Inflammatory macrophage treated with lipopolysaccharide for 4 hours (primary cell): ENCODE data around the gene SPTB.

Experiments used
- DNase-seq: peaks from one replicate; pipeline ENCODE4 v3.0.0-alpha.2; 2020

SPTB gene

DNA sequence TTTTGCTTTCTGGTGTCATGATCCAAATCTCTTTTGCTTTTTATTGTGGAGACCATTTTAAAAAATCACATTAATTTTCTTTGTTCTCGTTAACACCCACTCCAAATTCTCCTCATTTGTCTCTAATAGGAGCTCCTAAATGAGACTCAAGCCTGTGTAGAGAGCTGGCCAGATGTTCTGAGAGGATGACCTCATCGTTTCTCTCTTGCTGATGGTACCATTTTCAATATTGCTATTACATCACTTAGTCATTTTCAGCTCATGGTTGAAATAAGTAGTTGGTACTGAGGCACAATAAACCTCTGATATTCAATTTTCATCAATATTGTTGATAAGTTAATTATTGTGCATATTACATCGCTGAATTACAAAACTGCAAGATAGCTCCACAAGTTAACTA is 31.5 kb downstream of the SPTB start:
- DNase-seq, result no peak

DNA sequence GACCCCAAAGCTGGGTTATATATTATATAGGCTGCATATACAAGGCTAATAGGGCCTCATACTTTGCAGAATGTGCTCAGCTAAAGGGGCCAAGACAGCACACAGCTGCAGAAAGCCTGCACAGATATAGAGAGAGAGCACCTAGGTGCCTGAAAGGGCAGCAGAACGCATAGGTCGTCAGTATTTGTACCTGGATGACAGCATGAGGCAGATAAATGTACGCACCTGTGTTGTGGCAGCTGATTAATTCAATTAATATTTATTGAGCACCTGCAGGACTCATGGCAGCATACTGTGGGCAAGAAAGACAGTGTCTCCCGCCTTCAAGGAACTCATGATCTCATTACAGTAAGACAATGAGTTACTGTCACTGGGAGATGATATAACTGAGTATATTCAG is 33.4 kb downstream of the SPTB start:
- DNase-seq, result no peak

DNA sequence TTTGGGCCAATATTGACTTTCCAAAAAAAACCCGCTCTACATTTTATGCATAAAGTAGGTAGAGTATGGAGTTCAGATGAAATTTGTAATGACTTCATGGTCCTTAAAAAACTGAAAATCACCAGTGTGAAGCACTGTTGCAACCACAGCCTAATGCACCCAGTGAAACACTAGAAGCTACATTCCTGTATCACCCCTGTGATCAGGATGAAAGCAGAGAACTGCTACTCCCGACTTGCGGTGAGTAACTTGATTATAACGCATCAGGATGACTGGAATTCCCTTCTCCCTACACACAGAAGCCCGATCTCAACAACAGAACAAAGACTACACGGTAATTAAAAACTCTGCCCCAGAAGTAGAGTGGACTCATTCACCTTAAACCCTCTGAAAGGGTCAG is 33.8 kb downstream of the SPTB start:
- no peak for DNase-seq

DNA sequence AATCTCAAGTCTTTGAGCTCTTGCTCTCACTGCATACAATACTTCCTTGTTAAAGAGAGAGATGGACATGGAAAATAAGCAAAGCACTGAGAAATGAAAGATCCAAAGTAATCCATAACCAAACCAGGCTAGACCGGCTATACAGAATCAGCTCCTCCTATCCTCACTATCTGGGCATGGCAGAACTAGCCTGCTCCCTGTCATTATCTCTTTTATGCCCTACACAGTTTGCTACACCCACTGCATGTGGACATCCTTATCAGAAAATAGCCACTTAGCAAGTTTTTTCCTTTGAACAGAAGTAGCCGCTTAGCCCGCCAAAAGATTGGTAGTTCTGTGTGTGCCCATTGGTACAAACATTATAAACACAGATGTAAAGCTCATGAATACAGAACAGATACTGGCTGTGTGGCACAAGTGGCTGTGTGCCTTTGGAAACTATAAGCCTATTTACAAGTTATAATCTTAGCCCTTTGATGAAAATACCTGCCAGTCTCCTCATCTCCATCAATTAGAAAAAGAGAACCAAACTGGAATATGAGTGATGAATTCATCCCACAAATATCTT is 34.7 kb downstream of the SPTB start:
- no peak for DNase-seq

DNA sequence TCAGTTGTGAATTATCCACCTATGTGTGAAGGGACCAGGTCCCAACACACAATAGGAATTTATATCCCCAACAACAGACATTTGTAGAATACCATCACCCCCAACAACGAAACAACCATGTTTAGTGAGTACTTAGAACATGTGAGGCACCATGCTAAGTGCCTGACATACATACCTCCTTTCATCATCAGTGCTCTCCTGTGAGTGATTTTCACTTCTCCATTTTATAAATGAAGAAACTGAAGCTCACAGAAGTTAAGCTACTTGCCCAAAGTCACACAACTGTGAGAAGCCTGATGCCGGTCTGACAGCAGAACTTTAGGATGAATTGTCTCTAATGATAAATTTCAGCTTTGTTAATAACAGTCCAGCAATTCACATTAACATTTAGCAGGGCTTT is 35.4 kb downstream of the SPTB start:
- DNase-seq, result peak; percentile 49

- no peak for DNase-seq
Observed at GRCh38 chr14:64843548-64843947, 36.2 kb downstream of the SPTB start.

GRCh38 chr14:64841772-64842750 is 37.6 kb downstream of the SPTB start:
- DNase-seq, result no peak

- no peak for DNase-seq
Observed at GRCh38 chr14:64841121-64841651, 38.5 kb downstream of the SPTB start.

GRCh38 chr14:64838656-64839055 is 41.1 kb downstream of the SPTB start:
- no peak for DNase-seq

- no peak for DNase-seq
Observed at GRCh38 chr14:64835431-64835830, 44.3 kb downstream of the SPTB start.

- DNase-seq, result no peak
Observed at GRCh38 chr14:64834965-64835364, 44.7 kb downstream of the SPTB start.

GRCh38 chr14:64831419-64831818 is 48.3 kb downstream of the SPTB start:
- DNase-seq, result no peak

- DNase-seq, result no peak
Observed at GRCh38 chr14:64830961-64831360, 48.7 kb downstream of the SPTB start.

- no peak for DNase-seq
Observed at GRCh38 chr14:64828071-64828470, 51.6 kb downstream of the SPTB start.

DNA sequence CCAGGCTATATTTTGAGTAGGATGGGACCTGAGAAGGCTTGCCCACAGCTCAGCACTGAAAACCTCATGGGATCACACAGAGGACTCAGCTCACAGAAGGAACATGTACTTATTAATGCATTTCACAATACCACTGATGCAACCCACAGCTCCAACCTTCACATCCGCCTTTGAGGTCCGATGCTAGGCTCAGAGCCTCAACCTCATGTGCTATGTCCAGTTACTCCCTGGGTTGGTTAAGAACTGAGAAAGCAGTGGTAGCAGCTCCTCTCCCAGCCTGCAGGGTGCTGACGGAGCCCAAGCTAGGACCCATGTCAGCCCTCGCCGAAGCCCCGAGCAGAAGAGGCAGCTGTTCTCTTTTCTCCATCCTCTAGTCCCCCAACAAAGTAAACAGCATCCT is 52.9 kb downstream of the SPTB start:
- peak; percentile 87 for DNase-seq

GRCh38 chr14:64826333-64826732 is 53.4 kb downstream of the SPTB start:
- no peak for DNase-seq

DNA sequence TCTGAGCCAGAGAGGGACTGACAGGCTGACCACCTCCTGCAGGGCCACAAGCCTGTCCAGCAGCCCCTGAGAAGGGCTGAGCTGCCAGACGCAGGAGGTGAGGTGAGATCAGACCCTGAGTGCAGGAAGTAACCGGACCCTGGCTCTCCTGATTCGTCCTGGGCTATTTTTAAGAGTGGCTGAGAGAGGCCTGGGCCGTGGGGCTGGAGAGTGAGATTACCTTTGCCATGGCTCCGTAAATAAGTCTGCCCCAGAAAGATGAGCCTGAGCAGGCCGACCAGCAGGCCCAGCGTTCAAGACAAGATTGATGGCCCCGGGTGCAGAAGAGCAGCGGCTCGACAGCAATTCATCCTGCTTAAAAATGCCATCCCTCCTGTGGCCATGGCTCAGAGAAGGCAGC is 54.2 kb downstream of the SPTB start:
- no peak for DNase-seq

- DNase-seq, result no peak
Observed at GRCh38 chr14:64825006-64825405, 54.7 kb downstream of the SPTB start.

DNA sequence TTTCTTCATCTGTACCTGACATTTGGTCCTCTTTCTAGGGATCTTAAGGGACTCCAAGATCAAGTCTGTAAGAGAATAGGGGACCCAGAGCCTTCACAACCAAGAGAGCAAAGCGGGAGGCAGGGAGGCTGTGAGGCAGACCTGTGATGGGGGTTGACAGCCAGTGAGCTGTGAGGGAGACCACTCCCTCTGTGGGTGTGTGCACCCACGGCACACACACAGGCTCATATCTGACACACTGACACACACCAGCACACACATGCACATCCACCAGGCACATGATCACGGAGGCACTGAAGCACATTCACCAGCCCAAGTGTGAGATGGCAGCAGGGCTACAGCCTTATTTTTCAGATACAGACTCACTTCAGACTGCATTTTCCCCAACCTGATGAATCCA is 55.2 kb downstream of the SPTB start:
- no peak for DNase-seq

- peak; percentile 71 for DNase-seq
Observed at GRCh38 chr14:64823305-64823861, 56.3 kb downstream of the SPTB start.

GRCh38 chr14:64821651-64822050 is 58.1 kb downstream of the SPTB start:
- DNase-seq, result no peak

- DNase-seq, result no peak
Observed at GRCh38 chr14:64818151-64818550, 61.6 kb downstream of the SPTB start.

GRCh38 chr14:64817631-64818030 is 62.1 kb downstream of the SPTB start:
- DNase-seq, result no peak

DNA sequence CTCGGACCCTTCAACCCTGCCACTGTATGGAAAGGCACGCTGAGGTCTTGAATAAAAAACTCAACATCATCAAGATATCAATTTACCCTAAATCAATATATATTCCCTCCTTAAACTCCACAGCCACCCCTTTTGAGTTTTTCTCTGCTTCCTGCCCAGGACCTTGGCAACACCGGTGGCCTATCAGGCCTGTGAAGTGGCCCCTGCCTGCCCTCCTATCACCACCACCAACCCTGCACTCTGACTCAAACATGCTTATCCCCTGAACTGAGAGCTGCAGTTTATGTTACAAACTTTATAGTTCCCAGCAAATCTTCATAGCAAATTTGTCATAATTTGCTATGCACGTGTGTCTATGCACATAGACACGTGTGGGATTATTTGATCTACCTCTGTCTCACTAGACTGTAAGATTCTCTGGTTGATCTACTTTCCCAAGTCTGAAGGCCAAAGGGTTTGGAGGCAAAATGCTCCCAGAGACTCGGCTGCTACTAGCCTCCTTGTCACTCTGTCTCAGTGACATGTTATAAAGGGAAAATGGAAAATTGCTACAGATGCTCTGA is 63.4 kb downstream of the SPTB start:
- DNase-seq, result no peak
